Measurements from ENCODE around the gene CWC22.
"Not testable (repeated sequence)": the region's sequence is repeated elsewhere in the genome, so short reads cannot be mapped to it uniquely, and the experiment has no call there.

The CWC22 gene

DNA sequence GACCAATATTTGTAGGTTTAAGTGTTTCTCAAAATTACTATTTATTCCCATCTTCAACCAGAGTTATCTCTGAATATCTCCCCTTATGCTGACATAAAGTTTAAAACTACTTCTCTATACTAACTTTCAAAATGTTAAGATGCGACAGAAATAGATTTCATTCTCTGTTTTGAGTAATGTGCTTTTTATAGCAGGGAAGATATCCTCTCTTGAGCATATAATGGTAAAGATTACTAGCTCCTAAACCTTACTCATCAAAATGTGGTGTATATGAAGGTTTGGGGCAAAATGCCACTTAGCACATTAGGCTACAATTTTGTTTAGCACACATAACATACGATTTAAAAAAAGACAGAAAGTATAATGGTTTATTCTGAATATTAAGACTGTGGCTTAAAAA, 54.4 kb downstream of the CWC22 start:
- DNase-seq (ENCODE audit: low read depth in 2 of 2, low spot score in 1 of 2) = no peak

DNA sequence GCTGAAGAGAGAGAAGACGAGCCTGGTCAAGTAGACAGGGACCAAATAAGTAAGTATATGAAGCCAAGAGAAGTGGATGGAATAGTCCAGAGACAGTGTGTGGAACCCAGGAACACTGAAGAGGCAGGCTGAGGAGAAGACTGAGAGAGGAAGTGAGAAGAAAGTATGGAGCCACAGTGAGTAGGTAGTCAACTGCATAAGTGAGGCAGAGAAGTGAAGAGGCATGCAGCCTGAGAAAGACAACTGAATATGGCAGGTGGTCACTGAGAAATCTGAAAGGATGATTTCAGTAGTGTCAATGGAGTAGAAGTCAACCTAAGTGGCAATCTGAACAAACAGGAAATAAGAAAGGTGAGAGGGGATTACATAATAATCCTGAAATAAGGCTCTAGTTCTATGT, 55.4 kb downstream of the CWC22 start:
- DNase-seq (ENCODE audit: low read depth in 2 of 2, low spot score in 1 of 2) = no peak

GRCh38 chr2:179950391-179950790, 56.7 kb downstream of the CWC22 start:
- DNase-seq (ENCODE audit: low read depth in 2 of 2, low spot score in 1 of 2) = no peak

DNA sequence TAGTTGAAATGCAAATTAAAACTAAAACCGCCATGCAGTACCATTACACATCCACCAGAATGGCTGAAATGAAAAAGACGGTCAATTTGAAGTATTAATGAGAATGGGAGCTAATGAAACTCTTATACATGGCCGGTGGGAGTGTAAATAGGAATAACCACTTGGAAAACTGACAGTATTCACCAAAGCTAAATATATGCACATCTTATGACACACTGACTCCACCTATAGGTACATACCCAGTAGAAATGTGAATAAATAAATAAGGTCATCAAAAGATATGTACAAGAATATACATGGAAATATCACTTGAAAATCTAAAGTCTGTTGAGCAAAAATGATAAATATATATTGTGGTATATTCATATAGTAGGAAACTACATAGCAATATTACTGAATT, 57.7 kb downstream of the CWC22 start:
- DNase-seq (ENCODE audit: low read depth in 2 of 2, low spot score in 1 of 2) = no peak

DNA sequence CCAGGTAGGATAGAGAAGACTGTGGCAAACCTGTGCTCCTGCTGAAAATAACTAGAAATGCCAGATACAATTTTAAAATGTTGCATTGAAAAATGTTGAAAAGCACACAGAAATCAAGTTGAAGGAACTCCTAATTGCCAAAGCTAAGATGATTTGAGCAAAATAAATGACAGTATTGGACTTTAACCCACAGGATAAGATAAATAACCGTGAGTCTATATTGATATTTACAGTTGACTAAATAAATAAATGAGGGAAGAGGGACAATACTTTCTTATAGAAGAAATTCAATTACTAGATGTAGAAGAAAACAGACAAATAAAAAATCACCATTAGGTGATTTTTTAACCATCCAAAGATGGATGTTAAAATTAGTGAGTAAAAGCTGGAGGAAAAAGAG, 59.0 kb downstream of the CWC22 start:
- no peak for DNase-seq (ENCODE audit: low read depth in 2 of 2, low spot score in 1 of 2)

DNA sequence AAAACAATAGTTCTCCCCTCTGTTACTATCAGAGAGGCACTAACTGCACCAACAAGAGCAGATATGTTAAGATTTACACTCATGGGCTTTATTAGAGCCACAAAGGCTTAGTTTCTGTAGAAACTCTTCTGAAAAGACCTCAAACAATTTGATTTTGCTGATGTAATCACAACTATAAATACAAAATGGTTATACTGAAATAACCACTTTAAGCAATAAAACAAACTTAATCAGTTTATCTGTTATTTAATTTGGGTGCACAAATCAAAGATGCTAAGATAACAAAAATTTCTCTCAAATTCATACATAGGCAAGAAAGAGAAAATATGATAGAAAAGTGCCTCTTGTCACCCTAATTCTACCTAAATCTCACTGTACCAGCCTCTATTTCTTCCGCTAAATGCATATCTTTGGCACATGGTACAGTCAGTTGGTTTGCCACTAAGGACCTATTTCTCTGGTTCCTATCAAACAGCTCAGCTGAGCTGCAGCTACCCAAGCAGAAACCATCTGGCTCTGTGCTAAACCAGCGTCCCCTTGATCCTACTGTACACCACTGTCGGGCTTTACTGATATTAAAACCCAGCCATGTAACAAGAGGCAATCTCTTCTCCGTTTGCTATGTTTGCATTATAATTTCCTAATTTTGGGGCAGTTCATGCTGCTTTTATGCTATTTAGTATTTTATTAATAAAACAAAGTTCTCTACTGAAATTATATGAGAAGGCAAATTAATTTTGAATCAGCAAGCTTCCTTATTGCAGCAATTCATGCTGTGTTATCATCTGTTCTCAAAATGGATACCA, 60.1 kb downstream of the CWC22 start:
- DNase-seq (ENCODE audit: low read depth in 2 of 2, low spot score in 1 of 2) = no peak

GRCh38 chr2:179946346-179946745, 60.8 kb downstream of the CWC22 start:
- DNase-seq (ENCODE audit: low read depth in 2 of 2, low spot score in 1 of 2) = no peak

- DNase-seq (ENCODE audit: low read depth in 2 of 2, low spot score in 1 of 2) = no peak
Observed at GRCh38 chr2:179939259-179939658, 67.8 kb downstream of the CWC22 start.

- DNase-seq (ENCODE audit: low read depth in 2 of 2, low spot score in 1 of 2) = no peak
Observed at GRCh38 chr2:179938026-179938425, 69.1 kb downstream of the CWC22 start.

DNA sequence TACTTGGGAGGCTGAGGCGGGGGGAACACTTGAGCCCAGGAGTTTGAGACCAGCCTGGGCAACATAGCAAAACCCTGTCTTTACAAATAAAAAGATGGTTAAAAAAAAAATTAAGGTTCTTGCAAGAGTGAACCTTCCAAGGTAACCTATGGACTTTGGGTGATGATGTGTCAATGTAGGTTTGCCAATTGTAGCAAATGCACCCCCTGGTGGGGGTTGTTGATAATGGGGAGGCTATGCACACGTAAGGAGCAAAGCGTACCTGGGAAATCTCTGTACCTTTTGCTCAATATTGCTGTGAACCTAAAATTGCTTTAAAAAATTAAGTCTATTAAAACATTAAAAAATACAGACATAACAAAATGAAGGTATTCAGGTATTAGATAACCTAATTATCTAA, 70.4 kb downstream of the CWC22 start:
- no peak for DNase-seq (ENCODE audit: low read depth in 2 of 2, low spot score in 1 of 2)

- no peak for DNase-seq (ENCODE audit: low read depth in 2 of 2, low spot score in 1 of 2)
Observed at GRCh38 chr2:179936141-179936540, 71.0 kb downstream of the CWC22 start.

DNA sequence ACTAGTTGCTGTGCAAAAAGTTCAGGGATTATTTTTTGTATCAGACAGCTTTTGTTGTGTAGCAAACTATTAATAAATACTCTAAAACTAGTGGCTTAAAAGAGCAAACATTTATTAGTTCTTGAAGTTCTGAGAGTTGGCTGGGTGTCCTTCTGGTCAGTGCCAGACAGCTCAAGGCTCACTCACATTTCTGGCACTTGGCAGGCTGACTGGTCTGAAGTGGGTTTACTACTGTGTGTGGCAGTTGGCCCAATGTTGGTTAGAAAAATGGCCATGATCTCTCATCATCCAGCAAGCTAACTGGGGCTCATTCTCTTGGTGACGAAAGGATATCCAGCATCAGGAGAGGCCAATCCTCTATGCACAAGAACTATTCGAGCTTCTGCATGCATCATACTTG, 74.3 kb downstream of the CWC22 start:
- DNase-seq (ENCODE audit: low read depth in 2 of 2, low spot score in 1 of 2) = no peak

- DNase-seq (ENCODE audit: low read depth in 2 of 2, low spot score in 1 of 2) = no peak
Observed at GRCh38 chr2:179931502-179931901, 75.6 kb downstream of the CWC22 start.

GRCh38 chr2:179929997-179930396, 77.1 kb downstream of the CWC22 start:
- not testable (repeated sequence) for DNase-seq (ENCODE audit: low read depth in 2 of 2, low spot score in 1 of 2)

- no peak for DNase-seq (ENCODE audit: low read depth in 2 of 2, low spot score in 1 of 2)
Observed at GRCh38 chr2:179927041-179927440, 80.1 kb downstream of the CWC22 start.

GRCh38 chr2:179925713-179926112, 81.4 kb downstream of the CWC22 start:
- DNase-seq (ENCODE audit: low read depth in 2 of 2, low spot score in 1 of 2) = no peak

DNA sequence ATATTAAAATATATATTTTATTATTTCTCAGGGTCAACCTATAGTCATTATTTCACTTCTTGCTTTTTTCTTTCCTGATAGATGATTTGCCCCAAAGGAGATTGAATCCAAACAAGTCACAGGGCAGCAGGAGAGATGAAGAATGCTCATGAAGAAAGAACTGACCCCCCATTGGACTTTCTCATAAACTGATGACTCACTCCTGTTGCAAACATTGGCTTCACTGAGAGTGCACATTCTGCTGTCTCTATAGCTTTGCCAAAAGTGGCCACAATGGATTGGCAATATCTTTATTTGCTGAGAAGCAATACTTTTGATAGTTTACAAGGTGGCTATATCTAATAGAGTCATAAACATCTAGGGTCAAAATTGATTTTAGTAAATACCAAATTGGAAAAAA, 89.8 kb downstream of the CWC22 start:
- no peak for DNase-seq (ENCODE audit: low read depth in 2 of 2, low spot score in 1 of 2)

- DNase-seq (ENCODE audit: low read depth in 2 of 2, low spot score in 1 of 2) = no peak
Observed at GRCh38 chr2:179915395-179915992, 91.6 kb downstream of the CWC22 start.

GRCh38 chr2:179913809-179914208, 93.3 kb downstream of the CWC22 start:
- DNase-seq (ENCODE audit: low read depth in 2 of 2, low spot score in 1 of 2) = no peak

- DNase-seq (ENCODE audit: low read depth in 2 of 2, low spot score in 1 of 2) = no peak
Observed at GRCh38 chr2:179911569-179911968, 95.5 kb downstream of the CWC22 start.

DNA sequence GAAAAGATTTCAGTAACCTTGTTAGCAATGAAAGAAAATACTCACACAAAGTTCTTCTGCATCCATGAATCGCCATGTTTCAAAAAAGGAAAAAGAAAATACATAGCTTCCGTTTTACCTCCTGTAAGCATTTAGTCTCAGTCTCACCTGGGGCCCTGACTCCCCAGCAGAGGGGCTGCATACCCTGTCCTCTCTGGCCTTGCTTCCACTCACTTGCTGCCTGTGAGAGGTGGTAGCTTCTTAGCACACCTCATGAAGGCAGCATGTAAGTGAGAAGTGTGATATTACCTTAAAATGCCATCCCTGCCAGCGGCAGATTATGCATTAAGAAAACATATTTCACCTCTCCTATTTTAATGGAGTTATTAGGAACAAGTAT, 96.4 kb downstream of the CWC22 start:
- DNase-seq (ENCODE audit: low read depth in 2 of 2, low spot score in 1 of 2) = no peak

DNA sequence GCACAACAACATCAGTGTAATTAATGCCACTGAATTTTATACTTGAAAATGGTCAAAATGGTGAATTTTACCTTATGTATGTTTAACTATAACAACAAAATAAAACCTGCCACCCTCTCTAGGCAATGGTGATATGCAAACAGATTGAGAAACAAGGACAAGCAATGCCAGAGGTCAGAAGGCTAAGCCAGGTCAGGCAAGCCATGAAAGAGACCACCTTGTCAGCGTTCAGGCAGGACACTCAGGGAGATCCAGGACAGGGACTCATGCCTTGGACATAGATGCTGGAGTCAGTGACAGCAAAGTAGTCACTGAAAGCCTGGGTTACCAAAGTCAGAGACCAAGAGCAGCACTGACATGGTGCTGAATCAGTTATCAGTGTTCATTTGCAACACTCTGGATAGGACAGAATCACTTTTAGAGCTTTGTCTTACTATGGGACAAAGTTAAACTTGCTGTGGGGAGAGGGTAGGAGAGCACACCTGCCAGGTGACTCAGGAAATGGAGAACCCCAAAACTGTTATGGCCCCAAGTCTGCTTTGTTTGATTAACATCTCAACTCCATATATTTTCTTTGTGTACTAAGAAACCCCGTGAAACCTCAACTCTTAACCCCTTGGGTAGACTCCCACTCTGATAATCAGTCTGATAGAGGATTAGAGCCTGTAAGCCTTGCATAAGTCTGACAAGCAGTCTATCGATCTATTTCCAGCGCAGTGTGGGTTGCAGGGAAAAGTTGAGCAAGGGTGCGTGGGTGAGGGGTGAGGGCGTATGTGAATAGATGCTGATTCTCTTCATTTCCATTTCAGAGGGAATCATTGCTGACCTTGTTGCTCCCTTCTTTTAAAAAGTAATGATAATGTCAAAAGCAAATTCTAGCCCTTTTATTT, 97.0 kb downstream of the CWC22 start:
- no peak for DNase-seq (ENCODE audit: low read depth in 2 of 2, low spot score in 1 of 2)

Data from stimulated activated CD8-positive, alpha-beta memory T cell treated with anti-CD3 and anti-CD28 coated beads, Interleukin-4, amount 100 ng/mL, for 4 hours (primary cell).